ENCODE measurements around the gene PRMT9.

DNA sequence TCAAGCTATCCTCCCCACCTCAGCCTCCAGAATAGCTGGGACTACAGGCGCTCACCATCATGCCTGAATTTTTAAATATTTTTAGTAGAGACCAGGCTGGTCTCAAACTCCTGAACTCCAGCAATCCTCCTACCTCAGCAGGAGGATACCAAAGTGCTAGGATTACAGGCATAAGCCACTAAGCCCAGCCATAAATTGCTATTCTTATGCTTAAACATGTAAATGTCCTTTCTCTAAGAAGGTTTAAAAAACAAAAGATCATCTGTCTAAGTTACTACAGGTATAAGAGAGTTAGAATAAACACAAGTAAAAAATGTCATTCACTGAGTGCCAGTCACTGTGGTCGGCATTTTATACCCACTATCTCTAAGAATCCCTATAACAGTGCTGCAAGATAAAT is 28.3 kb downstream of the PRMT9 start:
- TF ChIP-seq, protein P1, sequence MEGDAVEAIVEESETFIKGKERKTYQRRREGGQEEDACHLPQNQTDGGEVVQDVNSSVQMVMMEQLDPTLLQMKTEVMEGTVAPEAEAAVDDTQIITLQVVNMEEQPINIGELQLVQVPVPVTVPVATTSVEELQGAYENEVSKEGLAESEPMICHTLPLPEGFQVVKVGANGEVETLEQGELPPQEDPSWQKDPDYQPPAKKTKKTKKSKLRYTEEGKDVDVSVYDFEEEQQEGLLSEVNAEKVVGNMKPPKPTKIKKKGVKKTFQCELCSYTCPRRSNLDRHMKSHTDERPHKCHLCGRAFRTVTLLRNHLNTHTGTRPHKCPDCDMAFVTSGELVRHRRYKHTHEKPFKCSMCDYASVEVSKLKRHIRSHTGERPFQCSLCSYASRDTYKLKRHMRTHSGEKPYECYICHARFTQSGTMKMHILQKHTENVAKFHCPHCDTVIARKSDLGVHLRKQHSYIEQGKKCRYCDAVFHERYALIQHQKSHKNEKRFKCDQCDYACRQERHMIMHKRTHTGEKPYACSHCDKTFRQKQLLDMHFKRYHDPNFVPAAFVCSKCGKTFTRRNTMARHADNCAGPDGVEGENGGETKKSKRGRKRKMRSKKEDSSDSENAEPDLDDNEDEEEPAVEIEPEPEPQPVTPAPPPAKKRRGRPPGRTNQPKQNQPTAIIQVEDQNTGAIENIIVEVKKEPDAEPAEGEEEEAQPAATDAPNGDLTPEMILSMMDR (IDR thresholded peaks at IDR 0.05) = no peak
- TF ChIP-seq POLR2A (IDR thresholded peaks at IDR 0.05) = no peak
